ENCODE results near the gene EEFSEC. TPM values are rescaled to one million over a fixed set of nuclear protein-coding genes. Genes with fewer than 3 reads are reported as not detected.

The EEFSEC gene
- total RNA-seq, 4 donors from 2014 or later: 25.1 to 43.5 (median 29.5) TPM

GRCh38 chr3:128256131-128256530 is 102.8 kb downstream of the EEFSEC start:
- DNase-seq (ENCODE audit: low spot score in 2 of 2): no peak
- Histone ChIP-seq H3K27me3 (no peaks in the 10 kb centered on the region), H3K9me3 (peaks cover 0 to 23% (median 4%) of the 10 kb centered on the region in 4 donors), H3K4me1 (no peaks in the 10 kb centered on the region), H3K4me3 (no peak overlapping the region), H3K27ac (no peak overlapping the region), H3K36me3 (peaks cover 0 to 40% (median 0%) of the 10 kb centered on the region in 3 donors)
- 69 to 70% methylated on average over 2 of the region's 2 CpGs for WGBS, 2 donors
- TF ChIP-seq EP300 (IDR thresholded peaks at IDR 0.05) (no peak), POLR2A (IDR thresholded peaks at IDR 0.05) (no peak)
- TF ChIP-seq, protein P1, sequence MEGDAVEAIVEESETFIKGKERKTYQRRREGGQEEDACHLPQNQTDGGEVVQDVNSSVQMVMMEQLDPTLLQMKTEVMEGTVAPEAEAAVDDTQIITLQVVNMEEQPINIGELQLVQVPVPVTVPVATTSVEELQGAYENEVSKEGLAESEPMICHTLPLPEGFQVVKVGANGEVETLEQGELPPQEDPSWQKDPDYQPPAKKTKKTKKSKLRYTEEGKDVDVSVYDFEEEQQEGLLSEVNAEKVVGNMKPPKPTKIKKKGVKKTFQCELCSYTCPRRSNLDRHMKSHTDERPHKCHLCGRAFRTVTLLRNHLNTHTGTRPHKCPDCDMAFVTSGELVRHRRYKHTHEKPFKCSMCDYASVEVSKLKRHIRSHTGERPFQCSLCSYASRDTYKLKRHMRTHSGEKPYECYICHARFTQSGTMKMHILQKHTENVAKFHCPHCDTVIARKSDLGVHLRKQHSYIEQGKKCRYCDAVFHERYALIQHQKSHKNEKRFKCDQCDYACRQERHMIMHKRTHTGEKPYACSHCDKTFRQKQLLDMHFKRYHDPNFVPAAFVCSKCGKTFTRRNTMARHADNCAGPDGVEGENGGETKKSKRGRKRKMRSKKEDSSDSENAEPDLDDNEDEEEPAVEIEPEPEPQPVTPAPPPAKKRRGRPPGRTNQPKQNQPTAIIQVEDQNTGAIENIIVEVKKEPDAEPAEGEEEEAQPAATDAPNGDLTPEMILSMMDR (IDR thresholded peaks at IDR 0.05): no peak

DNA sequence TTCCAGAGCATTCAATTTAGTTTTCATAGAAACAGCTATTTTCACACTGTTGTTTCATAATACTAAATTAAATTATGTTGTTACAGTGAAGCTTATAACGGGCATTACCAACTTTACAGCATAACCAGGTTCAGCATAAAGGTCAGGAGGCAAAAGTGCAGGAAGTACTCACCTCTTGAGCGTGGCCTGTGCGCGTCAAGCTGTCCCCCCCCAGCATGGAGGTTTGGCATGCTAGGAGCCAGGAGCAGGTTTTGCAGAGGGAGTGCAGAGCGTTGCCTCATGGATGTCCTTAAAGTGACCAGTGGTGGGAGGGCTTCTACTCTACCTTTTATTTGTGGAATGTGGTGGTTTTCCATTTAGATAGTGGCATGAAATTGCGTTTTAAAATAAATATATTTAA is 104.4 kb downstream of the EEFSEC start:
- WGBS, 2 donors: 95 to 97% methylated on average over 6 of the region's 6 CpGs
- H3K36me3 ChIP-seq: peaks cover 0 to 48% (median 0%) of the 10 kb centered on the region in 3 donors

GRCh38 chr3:128260275-128260674 is 107.0 kb downstream of the EEFSEC start:
- 73 to 79% methylated on average over 1 of the region's 1 CpG for WGBS, 2 donors
- Histone ChIP-seq H3K9me3 (peaks cover 0 to 23% (median 4%) of the 10 kb centered on the region in 4 donors), H3K4me1 (no peaks in the 10 kb centered on the region), H3K27me3 (no peaks in the 10 kb centered on the region), H3K27ac (no peak overlapping the region), H3K36me3 (peaks cover 0 to 69% (median 6%) of the 10 kb centered on the region in 3 donors), H3K4me3 (no peak overlapping the region)
- TF ChIP-seq, protein P1 (IDR thresholded peaks at IDR 0.05): no peak
- TF ChIP-seq EP300 (IDR thresholded peaks at IDR 0.05) (no peak), POLR2A (IDR thresholded peaks at IDR 0.05) (no peak)
- DNase-seq (ENCODE audit: low spot score in 2 of 2): no peak

More for the DNA sequence above, 104.4 kb downstream of the EEFSEC start:
- H3K4me1 ChIP-seq: no peaks in the 10 kb centered on the region
- TF ChIP-seq POLR2A (IDR thresholded peaks at IDR 0.05) (no peak), EP300 (IDR thresholded peaks at IDR 0.05) (no peak)
- TF ChIP-seq, protein P1 (IDR thresholded peaks at IDR 0.05): no peak
- no peak overlapping the region for H3K4me3 ChIP-seq
- H3K27me3 ChIP-seq: no peaks in the 10 kb centered on the region
- peaks cover 0 to 23% (median 4%) of the 10 kb centered on the region in 4 donors for H3K9me3 ChIP-seq
- no peak overlapping the region for H3K27ac ChIP-seq
- DNase-seq (ENCODE audit: low spot score in 2 of 2): no peak

- Histone ChIP-seq H3K4me1 (no peaks in the 10 kb centered on the region), H3K36me3 (peaks cover 0 to 78% (median 6%) of the 10 kb centered on the region in 3 donors), H3K4me3 (no peak overlapping the region), H3K27ac (no peak overlapping the region), H3K9me3 (peaks cover 0 to 23% (median 4%) of the 10 kb centered on the region in 4 donors), H3K27me3 (no peaks in the 10 kb centered on the region)
- DNase-seq (ENCODE audit: low spot score in 2 of 2): no peak
- TF ChIP-seq EP300 (IDR thresholded peaks at IDR 0.05) (no peak), POLR2A (IDR thresholded peaks at IDR 0.05) (no peak)
- TF ChIP-seq, protein P1 (IDR thresholded peaks at IDR 0.05): no peak
- 95 to 100% methylated on average over 3 of the region's 3 CpGs for WGBS, 2 donors
Measured at GRCh38 chr3:128262457-128262856, 109.2 kb downstream of the EEFSEC start.

DNA sequence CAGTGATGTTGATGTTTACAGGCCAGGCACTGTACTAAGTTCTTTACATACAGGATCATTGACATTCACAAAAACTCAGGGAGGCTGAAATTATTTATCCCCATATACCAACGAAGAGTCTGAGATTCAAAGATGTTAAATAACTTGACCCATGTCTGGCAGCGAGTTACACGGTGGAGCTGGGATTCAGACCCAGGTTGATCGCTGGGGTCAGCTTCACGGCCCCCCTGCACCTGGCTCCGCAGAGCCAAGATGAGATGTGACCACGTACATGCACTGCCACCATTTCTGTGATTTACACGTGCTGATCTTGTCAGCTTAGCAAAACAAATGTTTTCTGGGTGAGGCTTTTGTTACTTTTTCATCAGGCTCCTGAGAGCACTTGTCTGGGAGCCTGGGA is 109.8 kb downstream of the EEFSEC start:
- no peak overlapping the region for H3K27ac ChIP-seq

More for the DNA sequence above, 109.8 kb downstream of the EEFSEC start:
- H3K4me1 ChIP-seq: no peaks in the 10 kb centered on the region
- H3K36me3 ChIP-seq: peaks cover 0 to 78% (median 6%) of the 10 kb centered on the region in 3 donors
- no peak overlapping the region for H3K4me3 ChIP-seq
- H3K9me3 ChIP-seq: peaks cover 0 to 23% (median 4%) of the 10 kb centered on the region in 4 donors
- H3K27me3 ChIP-seq: no peaks in the 10 kb centered on the region
- TF ChIP-seq POLR2A (IDR thresholded peaks at IDR 0.05): no peak
- TF ChIP-seq, protein P1 (IDR thresholded peaks at IDR 0.05): no peak
- 77 to 80% methylated on average over 8 of the region's 8 CpGs for WGBS, 2 donors
- no peak for DNase-seq (ENCODE audit: low spot score in 2 of 2)
